SH-SY5Y (cell line): ENCODE results near the gene ABCA4.

Source experiments
- GATA2 ChIP-seq: IDR thresholded peaks from 2 replicates; pipeline ENCODE4 v1.6.1; 2011; ENCODE audit warnings: mild to moderate bottlenecking, low read depth, low read length
- GATA3 ChIP-seq: IDR thresholded peaks from 2 replicates; pipeline ENCODE4 v1.6.1; 2011; ENCODE audit warnings: low read depth, mild to moderate bottlenecking, low read length, moderate library complexity

GRCh38 chr1:94071391-94071790 is 49.6 kb downstream of the ABCA4 start:
- TF ChIP-seq GATA3 (no peak), GATA2 (no peak)
